Adipocyte (in vitro differentiated cells): ENCODE results near the gene YTHDC2.
"Not testable (repeated sequence)": the region's sequence is repeated elsewhere in the genome, so short reads cannot be mapped to it uniquely, and the experiment has no call there.

Source experiments
- DNase-seq: peaks from one replicate; pipeline ENCODE4 v3.0.0-alpha.2; 2015; ENCODE audit warnings: low read depth
- H3K27me3 ChIP-seq: replicated peaks from 2 replicates; pipeline ENCODE4 v1.7.0; 2013; ENCODE audit warnings: mild to moderate bottlenecking, low read length, moderate library complexity; ENCODE audit not compliant: control insufficient read depth, insufficient read depth
- H3K36me3 ChIP-seq: 2 replicates; pipeline ENCODE4 v1.7.0; 2013; ENCODE audit warnings: low read length, mild to moderate bottlenecking, moderate library complexity; ENCODE audit not compliant: control insufficient read depth, insufficient read depth, severe bottlenecking
- H3K4me1 ChIP-seq: 2 replicates; pipeline ENCODE4 v1.7.0; 2013; ENCODE audit warnings: mild to moderate bottlenecking, low read length, moderate library complexity; ENCODE audit not compliant: control insufficient read depth, insufficient read depth
- H3K4me3 ChIP-seq: 2 replicates; pipeline ENCODE4 v1.7.0; 2013; ENCODE audit warnings: mild to moderate bottlenecking, low read length, moderate library complexity
- H3K9ac ChIP-seq: 2 replicates; pipeline ENCODE4 v1.7.0; 2013; ENCODE audit warnings: mild to moderate bottlenecking, low read length, moderate library complexity
- H3K9me3 ChIP-seq: 2 replicates; pipeline ENCODE4 v1.7.0; 2013; ENCODE audit warnings: mild to moderate bottlenecking, low read length, moderate library complexity; ENCODE audit not compliant: control insufficient read depth

The YTHDC2 gene

DNA sequence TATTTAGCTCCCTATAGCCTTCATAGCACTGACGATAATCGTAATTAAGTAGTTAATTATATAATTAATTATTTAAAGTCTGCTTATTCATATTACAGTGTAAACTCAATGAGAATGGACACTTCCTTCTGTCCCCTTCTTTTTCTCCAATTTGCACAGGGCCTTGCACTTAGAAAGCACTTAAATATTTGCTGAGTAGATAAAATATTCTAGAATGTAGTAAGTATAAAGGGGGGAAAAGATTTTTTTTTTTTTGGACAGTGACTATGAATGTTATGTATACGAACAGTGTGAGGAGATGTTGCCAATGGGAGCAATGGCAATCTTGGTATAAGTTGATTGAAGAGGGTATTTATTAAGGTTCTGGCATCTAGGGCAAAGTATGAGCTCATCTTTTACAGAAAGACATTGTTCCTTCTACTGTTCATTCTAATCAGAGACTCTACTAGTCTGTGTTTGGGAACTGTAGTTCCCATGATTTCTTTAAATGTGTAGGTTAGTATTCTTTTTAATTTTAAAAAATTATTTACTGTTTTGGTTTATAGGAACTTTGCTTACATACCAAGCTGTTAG, 49.4 kb downstream of the YTHDC2 start:
- H3K9ac ChIP-seq, result no peak overlapping the region
- peaks cover 92% of the 10 kb centered on the region for H3K36me3 ChIP-seq
- H3K4me1 ChIP-seq, result no peaks in the 10 kb centered on the region
- H3K9me3 ChIP-seq, result no peaks in the 10 kb centered on the region
- no peak overlapping the region for H3K4me3 ChIP-seq
- no peak for DNase-seq
- no peaks in the 10 kb centered on the region for H3K27me3 ChIP-seq

- no peaks in the 10 kb centered on the region for H3K27me3 ChIP-seq
- H3K36me3 ChIP-seq, result peaks cover 86% of the 10 kb centered on the region
- no peak overlapping the region for H3K4me3 ChIP-seq
- no peak for DNase-seq
- H3K9ac ChIP-seq, result no peak overlapping the region
- peaks cover 4% of the 10 kb centered on the region for H3K9me3 ChIP-seq
- no peaks in the 10 kb centered on the region for H3K4me1 ChIP-seq
Measured at GRCh38 chr5:113569396-113569795, 55.9 kb downstream of the YTHDC2 start.

- peaks cover 4% of the 10 kb centered on the region for H3K9me3 ChIP-seq
- H3K4me3 ChIP-seq, result no peak overlapping the region
- H3K36me3 ChIP-seq, result peaks cover 67% of the 10 kb centered on the region
- no peaks in the 10 kb centered on the region for H3K4me1 ChIP-seq
- no peaks in the 10 kb centered on the region for H3K27me3 ChIP-seq
- no peak overlapping the region for H3K9ac ChIP-seq
- no peak for DNase-seq
Measured at GRCh38 chr5:113572716-113573115, 59.2 kb downstream of the YTHDC2 start.

GRCh38 chr5:113574417-113574816, 60.9 kb downstream of the YTHDC2 start:
- H3K27me3 ChIP-seq, result no peaks in the 10 kb centered on the region
- H3K36me3 ChIP-seq, result peaks cover 51% of the 10 kb centered on the region
- no peak overlapping the region for H3K9ac ChIP-seq
- H3K4me1 ChIP-seq, result no peaks in the 10 kb centered on the region
- no peak for DNase-seq
- peaks cover 4% of the 10 kb centered on the region for H3K9me3 ChIP-seq
- no peak overlapping the region for H3K4me3 ChIP-seq

GRCh38 chr5:113575074-113575473, 61.6 kb downstream of the YTHDC2 start:
- H3K36me3 ChIP-seq, result peaks cover 53% of the 10 kb centered on the region
- no peak overlapping the region for H3K9ac ChIP-seq

GRCh38 chr5:113578091-113578490, 64.6 kb downstream of the YTHDC2 start:
- no peaks in the 10 kb centered on the region for H3K27me3 ChIP-seq
- H3K9ac ChIP-seq, result no peak overlapping the region
- no peaks in the 10 kb centered on the region for H3K9me3 ChIP-seq
- H3K4me1 ChIP-seq, result no peaks in the 10 kb centered on the region
- peaks cover 41% of the 10 kb centered on the region for H3K36me3 ChIP-seq
- no peak for DNase-seq
- no peak overlapping the region for H3K4me3 ChIP-seq

More at GRCh38 chr5:113575074-113575473, 61.6 kb downstream of the YTHDC2 start:
- DNase-seq, result no peak
- Histone ChIP-seq H3K9me3 (peaks cover 4% of the 10 kb centered on the region), H3K4me3 (no peak overlapping the region), H3K4me1 (no peaks in the 10 kb centered on the region), H3K27me3 (no peaks in the 10 kb centered on the region)

DNA sequence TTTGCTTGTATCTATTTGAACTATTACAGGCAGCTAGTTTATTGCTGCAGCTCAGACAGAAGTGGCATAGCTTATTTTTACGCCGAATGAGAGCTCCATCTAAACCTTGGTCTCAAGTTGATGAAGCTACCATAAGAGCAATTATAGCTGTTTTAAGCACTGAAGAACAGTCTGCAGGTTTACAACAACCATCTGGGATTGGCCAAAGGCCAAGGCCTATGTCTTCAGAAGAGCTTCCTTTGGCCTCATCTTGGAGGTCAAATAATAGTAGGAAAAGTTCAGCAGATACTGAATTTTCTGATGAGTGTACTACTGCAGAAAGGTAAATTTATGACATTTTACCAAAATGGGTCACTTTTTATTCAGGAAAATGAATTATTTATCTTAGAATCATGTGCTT, 67.9 kb downstream of the YTHDC2 start:
- Histone ChIP-seq H3K36me3 (peaks cover 41% of the 10 kb centered on the region), H3K4me1 (no peaks in the 10 kb centered on the region)

GRCh38 chr5:113598150-113598549, 84.7 kb downstream of the YTHDC2 start:
- Histone ChIP-seq H3K9ac (no peak overlapping the region), H3K9me3 (no peaks in the 10 kb centered on the region), H3K4me3 (no peak overlapping the region), H3K36me3 (peaks cover 8% of the 10 kb centered on the region), H3K4me1 (peaks cover 3% of the 10 kb centered on the region), H3K27me3 (no peaks in the 10 kb centered on the region)
- DNase-seq, result no peak

More for the DNA sequence above, 67.9 kb downstream of the YTHDC2 start:
- no peaks in the 10 kb centered on the region for H3K9me3 ChIP-seq
- no peak overlapping the region for H3K9ac ChIP-seq
- no peaks in the 10 kb centered on the region for H3K27me3 ChIP-seq
- no peak for DNase-seq
- H3K4me3 ChIP-seq, result no peak overlapping the region

GRCh38 chr5:113598926-113599325, 85.4 kb downstream of the YTHDC2 start:
- no peak overlapping the region for H3K9ac ChIP-seq
- H3K4me3 ChIP-seq, result no peak overlapping the region
- peaks cover under 1% of the 10 kb centered on the region for H3K36me3 ChIP-seq
- H3K4me1 ChIP-seq, result peaks cover 3% of the 10 kb centered on the region
- H3K9me3 ChIP-seq, result no peaks in the 10 kb centered on the region
- DNase-seq, result no peak
- H3K27me3 ChIP-seq, result no peaks in the 10 kb centered on the region

DNA sequence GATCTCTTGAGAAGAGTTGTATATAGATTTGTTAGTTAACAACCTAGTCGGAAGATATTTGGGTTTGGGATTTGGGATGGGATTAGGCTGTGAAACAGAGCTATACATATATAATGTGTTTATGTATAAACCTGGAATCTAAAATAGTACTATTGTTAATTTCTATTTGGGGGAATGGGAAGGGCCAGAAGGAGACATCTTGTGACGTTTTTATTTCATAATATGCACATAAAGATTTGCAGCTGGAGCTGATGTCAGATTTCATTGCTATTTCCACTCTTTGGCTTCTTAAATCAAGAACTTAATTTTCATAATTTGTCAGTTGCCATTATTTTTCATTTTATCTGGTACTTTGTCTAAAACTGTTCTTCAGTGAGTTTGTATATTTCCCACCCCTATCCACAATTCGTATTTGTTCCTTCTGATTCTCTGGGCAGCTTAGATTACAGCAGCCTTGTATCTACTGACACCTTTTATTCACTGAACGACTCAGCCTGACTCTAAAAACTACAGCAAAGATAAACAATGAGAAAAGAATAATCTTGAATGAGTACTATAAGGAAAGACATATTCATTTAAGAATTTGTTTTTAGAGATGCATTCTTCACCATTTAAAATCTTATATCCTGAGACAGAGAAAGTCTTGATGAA, 86.9 kb downstream of the YTHDC2 start:
- no peak overlapping the region for H3K4me3 ChIP-seq
- DNase-seq, result no peak
- H3K9me3 ChIP-seq, result no peaks in the 10 kb centered on the region
- no peak overlapping the region for H3K9ac ChIP-seq
- H3K4me1 ChIP-seq, result no peaks in the 10 kb centered on the region
- H3K36me3 ChIP-seq, result no peaks in the 10 kb centered on the region
- no peaks in the 10 kb centered on the region for H3K27me3 ChIP-seq

DNA sequence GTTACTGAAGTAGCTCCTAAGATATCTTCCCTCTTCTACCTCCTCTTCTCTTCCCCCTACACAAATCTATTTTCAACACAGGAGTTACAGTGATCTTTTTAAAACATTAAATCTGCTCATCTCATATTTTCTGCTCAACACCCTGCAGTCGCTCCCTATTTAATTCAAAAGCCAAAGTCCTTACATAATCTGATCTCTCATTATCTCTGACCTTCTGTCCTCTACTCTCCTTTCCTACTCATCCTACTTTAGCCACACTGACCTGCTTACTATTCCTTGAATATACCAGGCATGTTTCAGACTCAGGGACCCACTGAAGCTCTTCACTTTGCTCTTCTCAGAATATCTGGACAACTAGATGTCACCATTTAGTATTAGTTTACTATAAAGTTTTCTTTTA, 87.9 kb downstream of the YTHDC2 start:
- Histone ChIP-seq H3K9ac (no peak overlapping the region), H3K36me3 (no peaks in the 10 kb centered on the region), H3K4me1 (no peaks in the 10 kb centered on the region), H3K9me3 (no peaks in the 10 kb centered on the region), H3K4me3 (no peak overlapping the region), H3K27me3 (no peaks in the 10 kb centered on the region)
- no peak for DNase-seq

GRCh38 chr5:113603246-113603645, 89.8 kb downstream of the YTHDC2 start:
- H3K4me1 ChIP-seq, H3K9me3 ChIP-seq, H3K36me3 ChIP-seq, H3K9ac ChIP-seq, DNase-seq, H3K27me3 ChIP-seq, H3K4me3 ChIP-seq: not testable (repeated sequence)
